22Rv1 (cell line): ENCODE measurements around the gene RASL11A.
"Not testable (repeated sequence)": the region's sequence is repeated elsewhere in the genome, so short reads cannot be mapped to it uniquely, and the experiment has no call there.

Experiments used
- H3K27ac ChIP-seq: fragments of 450-650 bp; 2 replicates; pipeline ENCODE4 v1.5.1; 2017
- ZFX ChIP-seq: fragments of 450-650 bp; IDR thresholded peaks from 2 replicates; pipeline ENCODE4 v1.6.1; 2017; ENCODE audit warnings: antibody characterized with exemption, borderline replicate concordance
- TF ChIP-seq, protein P1 (sequence below): fragments of 450-650 bp; IDR thresholded peaks from 2 replicates; pipeline ENCODE4 v1.5.1; 2017; ENCODE audit warnings: mild to moderate bottlenecking

RASL11A gene

DNA sequence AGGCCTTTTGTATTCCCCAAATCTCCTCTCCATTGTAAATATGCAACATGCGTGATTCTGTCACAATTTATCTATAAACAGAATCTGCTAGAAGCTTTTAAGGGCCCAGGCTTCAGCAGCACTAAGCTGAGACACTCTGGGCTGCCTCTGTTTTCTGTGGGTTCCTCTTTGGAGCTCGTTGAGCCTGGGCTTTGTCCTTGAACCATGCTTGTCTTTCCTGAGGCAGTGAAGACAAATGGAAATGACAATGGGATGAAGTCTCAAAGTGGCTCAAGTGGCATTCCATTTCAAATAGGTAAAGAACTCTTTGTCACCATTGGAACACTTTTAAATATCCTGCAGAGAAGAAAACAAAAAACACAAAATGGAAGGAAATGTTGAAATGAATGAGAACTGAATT lies 40.3 kb downstream of the RASL11A start:
- TF ChIP-seq ZFX = no peak
- TF ChIP-seq, protein P1, sequence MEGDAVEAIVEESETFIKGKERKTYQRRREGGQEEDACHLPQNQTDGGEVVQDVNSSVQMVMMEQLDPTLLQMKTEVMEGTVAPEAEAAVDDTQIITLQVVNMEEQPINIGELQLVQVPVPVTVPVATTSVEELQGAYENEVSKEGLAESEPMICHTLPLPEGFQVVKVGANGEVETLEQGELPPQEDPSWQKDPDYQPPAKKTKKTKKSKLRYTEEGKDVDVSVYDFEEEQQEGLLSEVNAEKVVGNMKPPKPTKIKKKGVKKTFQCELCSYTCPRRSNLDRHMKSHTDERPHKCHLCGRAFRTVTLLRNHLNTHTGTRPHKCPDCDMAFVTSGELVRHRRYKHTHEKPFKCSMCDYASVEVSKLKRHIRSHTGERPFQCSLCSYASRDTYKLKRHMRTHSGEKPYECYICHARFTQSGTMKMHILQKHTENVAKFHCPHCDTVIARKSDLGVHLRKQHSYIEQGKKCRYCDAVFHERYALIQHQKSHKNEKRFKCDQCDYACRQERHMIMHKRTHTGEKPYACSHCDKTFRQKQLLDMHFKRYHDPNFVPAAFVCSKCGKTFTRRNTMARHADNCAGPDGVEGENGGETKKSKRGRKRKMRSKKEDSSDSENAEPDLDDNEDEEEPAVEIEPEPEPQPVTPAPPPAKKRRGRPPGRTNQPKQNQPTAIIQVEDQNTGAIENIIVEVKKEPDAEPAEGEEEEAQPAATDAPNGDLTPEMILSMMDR = no peak
- H3K27ac ChIP-seq = no peak overlapping the region

DNA sequence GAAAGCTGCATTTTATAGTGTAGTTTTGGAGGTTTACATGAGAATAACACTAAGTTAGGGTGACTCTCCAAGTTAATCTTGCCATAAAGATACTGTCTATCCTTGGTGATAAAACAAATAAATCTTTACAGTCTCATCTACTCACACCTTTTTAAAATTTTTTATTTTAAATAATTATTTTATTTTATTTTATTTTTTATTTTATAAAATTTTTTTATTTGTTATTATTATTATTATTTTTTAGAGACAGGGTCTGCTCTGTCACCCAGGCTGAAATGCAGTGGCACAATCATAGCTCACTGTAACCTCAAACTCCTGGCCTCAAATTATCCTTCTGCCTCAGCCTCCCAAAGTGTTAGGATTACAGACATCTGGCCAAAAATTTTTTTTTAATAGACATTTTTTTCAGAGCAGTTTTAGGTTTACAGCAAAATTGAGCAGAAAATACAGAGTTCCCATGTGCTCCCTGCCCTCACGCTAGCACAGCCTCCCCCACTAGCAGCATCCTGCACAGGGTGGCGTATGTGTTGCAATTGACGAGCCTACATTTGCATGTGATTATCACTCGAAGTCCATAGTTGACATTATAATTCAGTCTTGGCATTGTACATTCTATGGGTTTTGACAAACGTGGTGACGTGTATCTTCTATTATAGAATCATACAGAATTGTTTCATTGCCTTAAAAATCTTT lies 41.0 kb downstream of the RASL11A start:
- no peak overlapping the region for H3K27ac ChIP-seq
- no peak for TF ChIP-seq ZFX
- TF ChIP-seq, protein P1 = no peak

DNA sequence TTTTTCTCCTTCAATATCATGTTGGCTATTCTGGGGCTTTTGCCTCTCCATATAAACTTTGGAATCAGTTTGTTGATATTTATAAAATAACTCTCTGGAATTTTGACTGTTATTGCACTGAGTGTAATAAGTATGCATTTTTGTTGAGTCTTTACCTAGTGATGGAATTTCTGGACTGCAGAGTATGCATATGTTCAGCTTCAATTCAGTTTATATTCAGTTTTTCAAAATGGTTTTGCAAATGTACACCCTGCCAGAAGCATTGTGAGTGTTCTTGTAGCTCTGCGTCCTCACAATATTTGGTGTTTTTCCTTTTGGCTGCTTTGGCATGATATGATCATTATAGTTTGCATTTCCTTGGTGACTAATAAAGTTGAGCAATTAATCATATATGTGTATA lies 43.1 kb downstream of the RASL11A start:
- no peak for TF ChIP-seq ZFX
- TF ChIP-seq, protein P1 = no peak

DNA sequence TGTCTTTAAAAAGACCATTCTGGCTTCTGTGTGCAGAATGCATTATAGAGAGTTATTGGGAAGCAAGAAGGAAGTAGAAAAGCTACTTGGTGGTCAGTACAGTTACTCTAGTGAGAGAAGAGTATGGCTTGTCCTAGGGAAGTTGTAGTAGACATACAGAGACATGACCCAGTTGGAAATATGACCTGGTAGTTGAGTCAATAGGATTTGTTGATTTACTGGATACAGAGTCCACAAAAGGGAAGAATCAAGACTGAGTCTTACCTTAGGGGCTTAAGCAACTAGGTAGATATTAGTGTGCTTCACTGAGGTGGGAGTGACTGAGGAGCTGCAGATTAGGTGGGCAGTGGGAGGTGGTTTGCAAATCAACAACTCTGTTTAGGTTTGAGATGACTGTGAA lies 48.8 kb downstream of the RASL11A start:
- TF ChIP-seq, protein P1 = no peak
- no peak for TF ChIP-seq ZFX
- H3K27ac ChIP-seq = no peak overlapping the region

More for the DNA sequence above, 43.1 kb downstream of the RASL11A start:
- no peak overlapping the region for H3K27ac ChIP-seq

DNA sequence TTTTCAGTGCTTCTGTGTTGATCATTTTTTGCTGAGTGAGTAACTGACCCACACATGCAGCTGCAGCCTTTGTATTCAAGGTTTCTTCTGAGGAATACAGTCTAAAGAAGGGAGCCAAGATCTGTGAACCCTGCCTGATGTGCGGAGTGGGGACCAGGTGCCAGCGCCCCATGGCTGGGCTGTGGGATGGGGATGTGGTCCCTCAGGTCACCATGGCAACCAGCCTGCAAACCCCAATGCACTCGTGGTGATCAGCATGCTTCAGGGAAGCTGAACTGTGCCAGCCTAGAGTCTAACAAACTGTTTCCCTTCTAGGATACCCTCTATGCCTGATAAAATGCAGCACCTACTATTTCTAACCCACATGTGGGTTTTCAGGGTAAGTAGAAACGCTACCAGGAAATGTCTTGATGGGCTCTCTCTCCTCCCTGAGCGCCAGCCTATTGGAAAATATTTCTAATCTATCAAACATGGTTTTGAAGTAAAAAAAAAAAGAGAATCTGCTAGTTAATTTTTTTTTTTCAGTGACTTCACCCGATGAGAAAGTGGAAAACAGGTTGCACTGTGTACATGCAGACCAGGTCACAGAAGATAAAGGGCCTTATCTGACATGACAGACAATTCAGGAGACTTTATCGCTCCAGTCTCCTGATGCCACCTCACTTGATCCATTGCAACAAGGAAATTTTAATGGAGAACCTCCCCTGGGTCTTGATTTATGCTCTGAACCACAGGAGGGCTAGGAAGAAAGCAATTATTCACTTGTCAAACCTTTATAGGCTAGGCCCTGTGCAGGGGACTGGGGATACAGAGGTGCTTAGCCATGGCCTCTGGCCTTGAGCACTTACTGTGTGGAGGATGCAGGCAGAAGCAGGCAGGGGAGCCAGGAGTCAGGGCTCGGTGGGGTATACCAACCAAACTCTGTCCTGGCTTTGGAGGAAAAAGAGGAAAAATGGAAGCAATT lies 51.1 kb downstream of the RASL11A start:
- TF ChIP-seq ZFX = no peak
- TF ChIP-seq, protein P1 = no peak
- no peak overlapping the region for H3K27ac ChIP-seq

DNA sequence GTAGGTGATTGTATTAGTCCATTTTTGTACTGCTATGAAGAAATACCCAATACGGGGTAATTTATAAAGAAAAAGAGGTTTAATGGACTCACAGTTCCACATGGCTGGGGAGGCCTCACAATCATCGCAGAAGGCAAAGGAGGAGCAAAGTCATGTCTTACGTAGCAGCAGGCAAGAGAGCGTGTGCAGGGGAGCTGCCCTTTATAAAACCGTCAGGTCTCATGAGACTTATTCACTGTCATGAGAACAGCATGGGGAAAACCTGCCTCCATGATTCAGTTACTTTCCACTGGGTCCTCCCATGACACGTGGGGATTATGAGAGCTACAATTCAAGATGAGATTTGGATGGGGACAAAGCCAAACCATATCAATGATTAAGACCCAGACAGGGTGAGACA lies 51.8 kb downstream of the RASL11A start:
- H3K27ac ChIP-seq = not testable (repeated sequence)
